Parathyroid adenoma (tissue), 2 donors: ENCODE measurements around the gene KCNT1.

Experiments used
- H2AFZ ChIP-seq: fragments of 300-600 bp; sonication (generic); one replicate; pipeline ENCODE4 v1.7.0; 2017; ENCODE audit warnings: antibody characterized with exemption, mild to moderate bottlenecking
- H3K27ac ChIP-seq: fragments of 300-600 bp; sonication (generic); one replicate; pipeline ENCODE4 v1.7.0; 2017
- H3K27me3 ChIP-seq: fragments of 300-600 bp; sonication (generic); one replicate; pipeline ENCODE4 v1.7.0; 2017; ENCODE audit warnings: low read length; ENCODE audit not compliant: control insufficient read depth, insufficient read depth
- H3K36me3 ChIP-seq: fragments of 300-600 bp; sonication (generic); one replicate; pipeline ENCODE4 v1.7.0; 2017; ENCODE audit warnings: low read length; ENCODE audit not compliant: control insufficient read depth, insufficient read depth
- H3K4me1 ChIP-seq: fragments of 300-600 bp; sonication (generic); one replicate; pipeline ENCODE4 v1.7.0; 2017; ENCODE audit warnings: control low read depth
- H3K4me2 ChIP-seq: fragments of 300-600 bp; sonication (generic); one replicate; pipeline ENCODE4 v1.7.0; 2017; ENCODE audit warnings: low read length
- H3K4me3 ChIP-seq: fragments of 300-600 bp; sonication (generic); one replicate; pipeline ENCODE4 v1.7.0; 2017; ENCODE audit warnings: low read depth, low read length
- H3K79me2 ChIP-seq: fragments of 300-600 bp; sonication (generic); one replicate; pipeline ENCODE4 v1.7.0; 2017; ENCODE audit warnings: control low read depth
- H3K9ac ChIP-seq: fragments of 300-600 bp; sonication (generic); one replicate; pipeline ENCODE4 v1.7.0; 2017; ENCODE audit warnings: mild to moderate bottlenecking
- H3K9me3 ChIP-seq: fragments of 300-600 bp; sonication (generic); one replicate; pipeline ENCODE4 v1.7.0; 2017; ENCODE audit warnings: low read length; ENCODE audit not compliant: control insufficient read depth
- TF ChIP-seq, protein P1 (sequence below): fragments of 300-600 bp; sonication (generic); IDR thresholded peaks from one replicate; pipeline ENCODE4 v1.7.0; 2017; ENCODE audit warnings: antibody characterized with exemption, mild to moderate bottlenecking
- donor health status: primary hyperparathyroidism.

The KCNT1 gene

GRCh38 chr9:135817951-135818717 is 116.1 kb downstream of the KCNT1 start:
- no peak overlapping the region for H3K4me3 ChIP-seq
- no peaks in the 10 kb centered on the region for H3K9me3 ChIP-seq
- H3K27ac ChIP-seq = no peak overlapping the region
- no peaks in the 10 kb centered on the region for H3K27me3 ChIP-seq
- TF ChIP-seq, protein P1, sequence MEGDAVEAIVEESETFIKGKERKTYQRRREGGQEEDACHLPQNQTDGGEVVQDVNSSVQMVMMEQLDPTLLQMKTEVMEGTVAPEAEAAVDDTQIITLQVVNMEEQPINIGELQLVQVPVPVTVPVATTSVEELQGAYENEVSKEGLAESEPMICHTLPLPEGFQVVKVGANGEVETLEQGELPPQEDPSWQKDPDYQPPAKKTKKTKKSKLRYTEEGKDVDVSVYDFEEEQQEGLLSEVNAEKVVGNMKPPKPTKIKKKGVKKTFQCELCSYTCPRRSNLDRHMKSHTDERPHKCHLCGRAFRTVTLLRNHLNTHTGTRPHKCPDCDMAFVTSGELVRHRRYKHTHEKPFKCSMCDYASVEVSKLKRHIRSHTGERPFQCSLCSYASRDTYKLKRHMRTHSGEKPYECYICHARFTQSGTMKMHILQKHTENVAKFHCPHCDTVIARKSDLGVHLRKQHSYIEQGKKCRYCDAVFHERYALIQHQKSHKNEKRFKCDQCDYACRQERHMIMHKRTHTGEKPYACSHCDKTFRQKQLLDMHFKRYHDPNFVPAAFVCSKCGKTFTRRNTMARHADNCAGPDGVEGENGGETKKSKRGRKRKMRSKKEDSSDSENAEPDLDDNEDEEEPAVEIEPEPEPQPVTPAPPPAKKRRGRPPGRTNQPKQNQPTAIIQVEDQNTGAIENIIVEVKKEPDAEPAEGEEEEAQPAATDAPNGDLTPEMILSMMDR = no peak
- no peaks in the 10 kb centered on the region for H3K4me1 ChIP-seq
- no peak overlapping the region for H3K4me2 ChIP-seq
- no peaks in the 10 kb centered on the region for H3K79me2 ChIP-seq
- H3K36me3 ChIP-seq = no peaks in the 10 kb centered on the region
- H3K9ac ChIP-seq = no peak overlapping the region
- H2AFZ ChIP-seq = no peak overlapping the region

GRCh38 chr9:135818718-135819475 is 116.9 kb downstream of the KCNT1 start:
- TF ChIP-seq, protein P1 = no peak
- no peaks in the 10 kb centered on the region for H3K36me3 ChIP-seq

GRCh38 chr9:135819905-135820304 is 117.9 kb downstream of the KCNT1 start:
- TF ChIP-seq, protein P1 = no peak
- Histone ChIP-seq H3K9me3 (no peaks in the 10 kb centered on the region), H3K27me3 (no peaks in the 10 kb centered on the region), H3K4me3 (no peak overlapping the region), H3K27ac (no peak overlapping the region), H3K4me2 (no peak overlapping the region), H3K36me3 (no peaks in the 10 kb centered on the region), H3K79me2 (no peaks in the 10 kb centered on the region), H2AFZ (no peak overlapping the region), H3K9ac (no peak overlapping the region), H3K4me1 (no peaks in the 10 kb centered on the region)

More at GRCh38 chr9:135818718-135819475, 116.9 kb downstream of the KCNT1 start:
- H3K79me2 ChIP-seq = no peaks in the 10 kb centered on the region
- no peak overlapping the region for H2AFZ ChIP-seq
- H3K27ac ChIP-seq = no peak overlapping the region
- no peak overlapping the region for H3K4me2 ChIP-seq
- no peaks in the 10 kb centered on the region for H3K27me3 ChIP-seq
- no peaks in the 10 kb centered on the region for H3K9me3 ChIP-seq
- H3K9ac ChIP-seq = no peak overlapping the region
- no peak overlapping the region for H3K4me3 ChIP-seq
- no peaks in the 10 kb centered on the region for H3K4me1 ChIP-seq

DNA sequence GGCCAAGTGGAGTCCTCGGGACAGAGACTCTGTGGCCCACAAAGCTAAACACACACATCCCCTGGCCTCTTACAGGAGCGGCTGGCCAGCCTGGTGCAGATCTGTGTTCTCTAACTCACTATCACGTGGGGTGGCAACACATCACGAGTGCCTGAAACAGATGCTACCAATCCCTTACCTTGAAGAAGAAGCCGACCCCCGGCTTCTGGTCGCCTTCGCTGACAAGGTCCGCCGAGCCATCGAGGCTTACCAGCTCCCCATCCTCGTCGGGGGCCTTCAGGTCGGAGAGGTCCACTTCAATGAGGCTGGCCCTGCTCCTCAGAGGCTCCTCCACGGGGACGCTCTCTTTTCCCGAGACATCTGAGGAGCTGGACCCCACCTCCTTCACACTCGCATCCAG is 118.7 kb downstream of the KCNT1 start:
- H3K27me3 ChIP-seq = no peaks in the 10 kb centered on the region

More for the DNA sequence above, 118.7 kb downstream of the KCNT1 start:
- Histone ChIP-seq H3K9me3 (no peaks in the 10 kb centered on the region), H3K4me3 (no peak overlapping the region), H3K79me2 (no peaks in the 10 kb centered on the region), H3K4me2 (no peak overlapping the region), H2AFZ (no peak overlapping the region), H3K9ac (no peak overlapping the region), H3K27ac (no peak overlapping the region), H3K36me3 (no peaks in the 10 kb centered on the region), H3K4me1 (no peaks in the 10 kb centered on the region)
- TF ChIP-seq, protein P1 = no peak
